ENCODE data around the gene ALDH1A3.

Gene ALDH1A3

GRCh38 chr15:100926971-100927756 lies 47.5 kb downstream of the ALDH1A3 start:
- no peak for DNase-seq

GRCh38 chr15:100928632-100929280 lies 49.1 kb downstream of the ALDH1A3 start:
- DNase-seq, result no peak

DNA sequence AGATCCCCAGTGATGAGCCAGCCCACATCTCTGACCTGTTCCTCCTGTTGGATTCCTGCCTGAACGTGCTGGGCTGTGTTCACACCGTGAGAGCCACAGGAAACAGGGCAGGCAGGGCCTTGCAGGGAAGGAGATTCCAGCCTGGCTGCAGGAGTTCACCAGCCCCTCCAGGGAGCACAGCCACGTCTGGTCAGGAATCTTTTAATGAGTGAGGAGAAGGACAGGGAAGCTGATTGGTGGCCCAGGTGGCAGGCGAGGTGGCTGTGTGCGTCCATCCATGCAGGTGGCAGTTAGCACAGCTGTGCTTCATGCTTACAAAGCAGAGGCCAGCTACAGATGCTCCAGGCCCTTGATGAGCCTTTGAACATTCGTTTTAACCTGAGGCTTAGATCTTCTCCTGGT lies 50.0 kb downstream of the ALDH1A3 start:
- DNase-seq, result no peak

DNA sequence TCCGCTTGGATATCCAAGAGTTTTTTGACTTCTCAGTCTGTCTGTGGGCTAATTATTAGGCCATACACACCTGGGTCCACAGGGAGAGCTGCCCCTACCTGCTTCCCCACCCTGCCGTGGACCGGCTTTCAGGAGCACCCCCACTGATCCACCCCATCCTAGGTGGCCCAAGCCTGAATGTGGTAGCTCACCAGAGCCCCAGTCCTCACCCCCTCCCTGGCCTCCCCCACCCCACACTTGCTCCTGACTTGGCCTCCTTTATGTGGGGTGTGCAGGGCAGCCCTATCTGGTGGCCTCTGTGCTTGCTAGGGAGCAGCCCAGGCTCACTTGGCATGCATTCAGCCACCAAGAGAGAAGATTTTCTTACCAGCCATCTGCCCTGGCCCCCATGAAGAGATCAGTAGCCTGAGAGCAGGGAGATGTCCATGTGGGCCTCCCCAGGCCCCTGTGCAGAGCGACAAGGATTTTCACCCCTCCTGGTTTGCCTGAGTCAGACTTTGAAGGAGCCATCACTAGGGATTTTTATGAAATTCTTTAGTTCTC lies 50.7 kb downstream of the ALDH1A3 start:
- DNase-seq, result no peak

- no peak for DNase-seq
Measured at GRCh38 chr15:100931143-100931890, 51.7 kb downstream of the ALDH1A3 start.

DNA sequence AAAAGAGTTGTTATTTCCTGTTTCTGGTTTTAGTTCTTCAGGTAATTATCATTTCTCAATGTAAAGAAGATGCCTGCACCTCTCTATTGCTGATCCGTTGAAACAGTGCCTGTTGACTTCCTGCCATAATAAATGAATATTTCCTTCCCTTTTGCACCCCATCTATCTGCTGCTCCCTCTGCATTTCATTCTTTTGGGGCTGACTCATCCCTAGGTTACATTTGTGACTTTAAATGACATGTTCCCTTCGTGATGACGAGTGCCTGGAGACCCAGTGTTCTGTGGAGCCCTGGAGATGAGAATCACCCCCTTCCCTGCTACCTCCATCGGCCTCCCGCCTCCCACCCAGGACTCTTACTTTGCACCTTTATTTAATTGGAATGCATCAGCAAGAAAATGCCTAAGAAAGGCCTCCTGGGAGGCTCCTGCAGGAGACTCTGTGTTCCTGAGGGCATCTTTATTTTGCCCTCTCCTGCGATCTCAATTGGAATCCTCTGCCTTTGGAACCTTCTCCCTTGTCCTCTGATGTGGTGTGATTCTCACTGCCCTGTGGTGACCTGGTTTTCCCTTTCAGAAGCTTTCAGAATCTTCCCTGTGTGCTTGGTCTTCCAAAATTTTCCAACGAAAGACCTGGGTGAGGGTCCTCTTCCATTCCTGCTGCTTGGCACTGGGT lies 53.2 kb downstream of the ALDH1A3 start:
- no peak for DNase-seq

DNA sequence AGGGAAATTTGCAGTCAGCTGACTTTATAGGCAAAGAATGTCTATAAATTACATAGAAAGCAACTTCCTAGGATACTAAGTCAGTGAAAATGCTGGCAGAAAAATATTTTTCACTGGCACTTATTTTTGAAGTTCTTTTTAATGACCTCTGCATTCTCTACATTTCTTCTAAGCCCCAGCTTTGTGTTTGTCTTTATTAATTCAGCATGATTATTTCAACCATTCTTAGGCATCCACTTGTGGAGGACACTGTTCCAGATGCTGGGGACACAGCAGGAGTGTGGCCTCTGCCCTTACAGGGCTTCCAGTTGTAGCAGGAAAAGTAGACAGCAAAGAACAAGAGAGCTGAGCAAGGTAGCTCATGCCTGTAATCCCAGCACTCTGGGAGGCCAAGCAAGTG lies 54.5 kb downstream of the ALDH1A3 start:
- no peak for DNase-seq

GRCh38 chr15:100934726-100935125 lies 55.1 kb downstream of the ALDH1A3 start:
- no peak for DNase-seq

GRCh38 chr15:100937171-100937570 lies 57.5 kb downstream of the ALDH1A3 start:
- no peak for DNase-seq

DNA sequence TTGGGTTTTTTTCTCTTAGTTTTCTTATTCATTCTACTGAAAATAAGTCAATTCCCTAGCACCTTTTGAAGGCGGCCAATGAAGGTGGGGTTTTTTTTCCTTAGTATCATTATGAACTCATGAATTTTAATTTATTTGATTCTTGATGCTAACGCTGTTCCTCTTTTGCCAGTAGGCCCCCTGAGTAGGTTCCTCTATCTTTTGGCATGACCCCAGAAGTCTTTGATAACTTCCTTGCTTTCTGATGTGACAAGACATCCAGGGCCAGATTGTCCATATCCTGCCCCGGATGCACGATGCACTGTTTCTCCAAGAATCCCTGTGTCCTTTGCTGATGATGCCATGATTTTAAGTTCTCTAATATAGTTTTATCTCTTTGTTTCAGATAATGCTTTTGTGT lies 60.2 kb downstream of the ALDH1A3 start:
- DNase-seq, result no peak

GRCh38 chr15:100940767-100941379 lies 61.2 kb downstream of the ALDH1A3 start:
- no peak for DNase-seq

DNA sequence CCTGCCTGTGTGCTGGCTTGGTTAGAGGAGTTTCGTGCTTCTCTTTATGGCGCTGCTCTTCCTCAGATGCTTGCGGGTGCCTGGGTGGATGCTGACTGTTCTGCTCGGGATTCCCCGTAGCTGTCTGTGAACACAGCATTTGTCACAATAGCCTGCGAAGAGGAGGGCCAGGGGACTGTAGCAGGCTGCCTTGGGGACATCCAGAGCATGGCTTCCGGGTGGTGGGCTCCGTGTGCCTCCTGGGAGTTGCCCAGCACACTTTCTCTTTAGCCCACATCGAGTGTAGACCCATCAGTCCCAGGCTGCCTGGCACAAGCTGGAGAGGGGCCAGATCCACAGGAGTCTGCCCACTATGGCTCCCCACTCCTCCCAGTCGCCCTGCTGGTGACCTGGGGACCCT lies 61.9 kb downstream of the ALDH1A3 start:
- no peak for DNase-seq

DNA sequence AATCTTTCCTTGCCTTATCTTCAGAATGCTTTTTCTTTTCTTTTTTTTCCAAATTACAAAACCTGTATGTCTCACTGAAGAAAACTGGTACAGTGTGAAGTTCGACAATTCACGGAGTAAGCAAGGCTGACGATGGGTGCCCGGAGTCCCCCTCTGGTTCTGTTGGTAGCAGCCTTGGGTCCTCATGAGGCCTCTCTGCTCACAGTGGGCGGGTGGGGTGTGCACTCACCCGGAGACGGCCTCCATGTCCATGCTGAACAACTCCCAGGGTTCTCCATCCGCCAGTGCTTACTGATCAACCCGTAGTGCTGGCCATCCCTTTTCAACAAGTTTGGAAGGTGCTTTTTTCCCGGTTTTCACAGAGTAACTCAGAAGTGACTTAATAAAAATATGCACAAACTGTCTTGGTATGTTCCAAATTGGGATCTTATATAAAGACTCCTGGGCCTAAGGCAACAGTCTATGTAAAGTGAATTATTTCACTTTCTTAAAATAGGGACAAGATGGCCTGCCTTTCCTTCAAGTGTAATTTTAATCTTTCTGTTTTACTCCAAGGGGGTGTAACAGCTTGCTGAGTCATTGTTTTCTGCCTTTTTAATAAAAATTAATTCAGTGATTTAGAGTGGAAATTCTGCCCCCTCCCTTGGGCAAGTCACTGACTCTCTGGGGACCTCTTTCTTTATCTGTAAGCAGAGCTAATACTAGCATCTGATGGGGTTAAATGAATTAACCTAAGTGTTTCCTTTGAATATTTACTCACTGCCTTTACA lies 63.2 kb downstream of the ALDH1A3 start:
- no peak for DNase-seq

DNA sequence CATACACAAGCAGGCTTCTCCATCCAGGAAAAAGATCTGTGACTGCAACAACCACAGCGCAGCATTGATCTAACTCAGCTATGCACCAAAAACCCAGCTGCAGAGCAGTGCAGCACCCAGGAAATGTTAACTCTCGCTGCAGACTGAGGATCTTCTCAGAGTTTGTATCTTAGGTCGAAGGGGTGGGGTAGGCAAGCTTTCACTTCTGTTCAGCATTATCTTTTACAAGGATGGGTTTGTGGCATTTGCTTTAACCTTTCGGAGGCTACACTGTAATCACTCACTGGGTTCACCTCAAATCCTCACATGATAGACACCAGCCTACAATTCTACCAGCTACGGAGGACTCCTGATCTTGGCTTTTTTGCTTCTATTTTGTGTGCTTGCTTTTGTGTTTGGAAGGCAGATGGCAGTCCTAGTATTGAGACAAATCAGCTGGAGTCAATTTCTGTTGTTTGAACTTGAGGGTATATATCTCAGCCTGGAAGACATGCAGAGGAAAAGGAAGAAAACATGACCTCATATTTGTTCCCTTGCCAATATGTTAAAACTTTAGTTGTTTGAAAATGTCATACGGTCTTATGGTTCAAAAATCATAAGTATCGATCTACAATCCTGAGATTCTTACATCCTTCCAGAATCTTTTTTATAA lies 64.7 kb downstream of the ALDH1A3 start:
- DNase-seq, result no peak

GRCh38 chr15:100944986-100945385 lies 65.4 kb downstream of the ALDH1A3 start:
- no peak for DNase-seq

- no peak for DNase-seq
Measured at GRCh38 chr15:100947760-100948429, 68.3 kb downstream of the ALDH1A3 start.

- no peak for DNase-seq
Measured at GRCh38 chr15:100948430-100948762, 68.8 kb downstream of the ALDH1A3 start.

GRCh38 chr15:100949691-100950090 lies 70.1 kb downstream of the ALDH1A3 start:
- DNase-seq, result no peak

DNA sequence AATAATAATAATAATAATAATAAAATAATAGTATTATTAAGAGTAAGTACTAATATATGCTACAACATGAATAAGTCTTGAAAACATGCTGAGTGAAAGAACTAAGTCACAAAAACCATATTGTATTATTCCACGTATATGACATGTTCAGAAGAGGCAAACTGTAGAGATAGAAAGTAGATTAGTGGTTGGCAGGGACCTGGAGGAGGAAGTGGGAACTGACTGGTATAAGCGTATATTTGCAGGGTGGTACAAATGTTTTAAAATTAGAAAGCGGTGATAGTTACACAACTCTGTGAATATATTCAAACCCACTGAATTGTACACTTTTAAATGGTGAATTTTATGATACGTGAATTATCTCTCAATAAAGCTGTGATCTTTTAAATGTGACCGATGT lies 72.3 kb downstream of the ALDH1A3 start:
- no peak for DNase-seq

GRCh38 chr15:100952566-100952965 lies 72.9 kb downstream of the ALDH1A3 start:
- DNase-seq, result no peak
